HG03571 (cell line): Measurements from ENCODE around the gene CMTM8.

Source experiments
- ATAC-seq: cut with Tn5 transposase; IDR thresholded peaks from one replicate; pipeline ENCODE4 v1.9.1; 2021; ENCODE audit not compliant: unreplicated experiment

CMTM8 gene

GRCh38 chr3:32276279-32276841 is 37.9 kb downstream of the CMTM8 start:
- no peak for ATAC-seq

GRCh38 chr3:32278714-32279113 is 40.2 kb downstream of the CMTM8 start:
- ATAC-seq = no peak

GRCh38 chr3:32280262-32280910 is 41.9 kb downstream of the CMTM8 start:
- ATAC-seq = no peak

- ATAC-seq = no peak
Measured at GRCh38 chr3:32281570-32282106, 43.2 kb downstream of the CMTM8 start.

GRCh38 chr3:32282578-32283154 is 44.2 kb downstream of the CMTM8 start:
- no peak for ATAC-seq

GRCh38 chr3:32283304-32283703 is 44.8 kb downstream of the CMTM8 start:
- no peak for ATAC-seq

- ATAC-seq = no peak
Measured at GRCh38 chr3:32284443-32285212, 46.1 kb downstream of the CMTM8 start.

- ATAC-seq = no peak
Measured at GRCh38 chr3:32285891-32286290, 47.4 kb downstream of the CMTM8 start.

GRCh38 chr3:32288819-32289218 is 50.3 kb downstream of the CMTM8 start:
- ATAC-seq = no peak

GRCh38 chr3:32290619-32291018 is 52.1 kb downstream of the CMTM8 start:
- no peak for ATAC-seq

GRCh38 chr3:32292085-32292796 is 53.8 kb downstream of the CMTM8 start:
- ATAC-seq = no peak

GRCh38 chr3:32293903-32294302 is 55.4 kb downstream of the CMTM8 start:
- ATAC-seq = no peak

- no peak for ATAC-seq
Measured at GRCh38 chr3:32296251-32297204, 58.0 kb downstream of the CMTM8 start.

- no peak for ATAC-seq
Measured at GRCh38 chr3:32297366-32297765, 58.9 kb downstream of the CMTM8 start.

GRCh38 chr3:32301426-32301825 is 62.9 kb downstream of the CMTM8 start:
- ATAC-seq = no peak

GRCh38 chr3:32302601-32303398 is 64.3 kb downstream of the CMTM8 start:
- ATAC-seq = no peak

GRCh38 chr3:32303399-32303747 is 64.9 kb downstream of the CMTM8 start:
- ATAC-seq = no peak

- no peak for ATAC-seq
Measured at GRCh38 chr3:32303977-32304881, 65.7 kb downstream of the CMTM8 start.
